Activated CD8-positive, alpha-beta memory T cell treated with anti-CD3 and anti-CD28 coated beads, Interleukin-2, amount 50 U/mL, for 24 hours (primary cell): ENCODE measurements around the gene TTLL12.

Experiments
- DNase-seq: peaks from one replicate; pipeline ENCODE4 v3.0.0-alpha.2; 2020; ENCODE audit errors: extremely low read depth

The TTLL12 gene

GRCh38 chr22:43173566-43173965, 13.4 kb downstream of the TTLL12 start:
- DNase-seq, result no peak

- no peak for DNase-seq
Observed at GRCh38 chr22:43172191-43172590, 14.7 kb downstream of the TTLL12 start.

- no peak for DNase-seq
Observed at GRCh38 chr22:43171607-43172006, 15.3 kb downstream of the TTLL12 start.

GRCh38 chr22:43171019-43171491, 15.9 kb downstream of the TTLL12 start:
- DNase-seq, result no peak

- DNase-seq, result no peak
Observed at GRCh38 chr22:43170131-43170480, 16.8 kb downstream of the TTLL12 start.

- DNase-seq, result no peak
Observed at GRCh38 chr22:43169310-43170130, 17.4 kb downstream of the TTLL12 start.

- DNase-seq, result no peak
Observed at GRCh38 chr22:43168471-43169309, 18.2 kb downstream of the TTLL12 start.

GRCh38 chr22:43167001-43167589, 19.8 kb downstream of the TTLL12 start:
- DNase-seq, result no peak

- DNase-seq, result no peak
Observed at GRCh38 chr22:43166132-43166930, 20.6 kb downstream of the TTLL12 start.

- no peak for DNase-seq
Observed at GRCh38 chr22:43164636-43165035, 22.3 kb downstream of the TTLL12 start.

GRCh38 chr22:43163241-43163795, 23.6 kb downstream of the TTLL12 start:
- DNase-seq, result no peak

GRCh38 chr22:43162412-43163150, 24.4 kb downstream of the TTLL12 start:
- no peak for DNase-seq

- no peak for DNase-seq
Observed at GRCh38 chr22:43160497-43161126, 26.3 kb downstream of the TTLL12 start.

GRCh38 chr22:43159484-43160178, 27.3 kb downstream of the TTLL12 start:
- no peak for DNase-seq

GRCh38 chr22:43158778-43159483, 28.0 kb downstream of the TTLL12 start:
- no peak for DNase-seq

- no peak for DNase-seq
Observed at GRCh38 chr22:43157874-43158546, 28.9 kb downstream of the TTLL12 start.

GRCh38 chr22:43156413-43156812, 30.5 kb downstream of the TTLL12 start:
- DNase-seq, result no peak

GRCh38 chr22:43155789-43156188, 31.1 kb downstream of the TTLL12 start:
- no peak for DNase-seq
